Activated T-helper 2 cell treated with anti-CD3 and anti-CD28 coated beads, Interferon-gamma antibody, Interleukin-2, Interleukin-4, amounts not matched to agents 10 μg/mL and 5 μg/mL and 100 μg/mL, durations not matched to agents 14 hours and 24 hours and 36 hours (primary cell): ENCODE results near the gene GCGR. TPM values are rescaled to one million over a fixed set of nuclear protein-coding genes. Genes with fewer than 3 reads are reported as not detected.
A peak's percentile ranks its signal among the peaks of the same experiment; 100 is the strongest.
"Not testable (repeated sequence)": the region's sequence is repeated elsewhere in the genome, so short reads cannot be mapped to it uniquely, and the experiment has no call there.

Source experiments
- DNase-seq: peaks from one replicate; pipeline ENCODE4 v3.0.0; 2021; ENCODE audit warnings: low spot score
- H3K27ac Mint-ChIP-seq: one replicate; pipeline ENCODE4 v1.8.0; 2021; ENCODE audit warnings: mixed read lengths
- H3K27me3 Mint-ChIP-seq: one replicate; pipeline ENCODE4 v1.8.0; 2021; ENCODE audit warnings: low read depth, mixed read lengths
- H3K36me3 Mint-ChIP-seq: one replicate; pipeline ENCODE4 v1.8.0; 2021; ENCODE audit warnings: low read depth, mixed read lengths
- H3K4me1 Mint-ChIP-seq: one replicate; pipeline ENCODE4 v1.8.0; 2021; ENCODE audit warnings: low read depth, mixed read lengths
- H3K4me3 Mint-ChIP-seq: one replicate; pipeline ENCODE4 v1.8.0; 2021; ENCODE audit warnings: low read depth, mild to moderate bottlenecking, moderate library complexity, mixed read lengths
- H3K9me3 Mint-ChIP-seq: one replicate; pipeline ENCODE4 v1.8.0; 2021; ENCODE audit warnings: mixed read lengths
- intact Hi-C: fragments of 100-400 bp; cut with micrococcal nuclease; formaldehyde crosslinking; loops from one replicate; pipeline ENCODE4 v1.15.1; 2023
- total RNA-seq: library from RNA; stranded (reverse); gene quantifications from 2 replicates; pipeline ENCODE4 v1.2.3, GENCODE V29; 2022

Gene GCGR
- total RNA-seq, 1 donor from 2014 or later: not detected

- peak overlapping the region; percentile 90 for H3K4me3 Mint-ChIP-seq
- no peaks in the 10 kb centered on the region for H3K27me3 Mint-ChIP-seq
- no peaks in the 10 kb centered on the region for H3K9me3 Mint-ChIP-seq
- H3K27ac Mint-ChIP-seq: peak overlapping the region; percentile 90
- H3K4me1 Mint-ChIP-seq: peaks cover 17% of the 10 kb centered on the region
- no peaks in the 10 kb centered on the region for H3K36me3 Mint-ChIP-seq
- intact Hi-C loops: loop anchor here (5.0 kb wide), 1 partner anchor 40 kb away; the partner anchor contains the start of gene ARHGDIA
- peak; percentile 45 for DNase-seq
Observed at GRCh38 chr17:81831957-81832607, 28.1 kb downstream of the GCGR start.

- peaks cover 17% of the 10 kb centered on the region for H3K4me1 Mint-ChIP-seq
- intact Hi-C loops: loop anchor here (1.0 to 5.0 kb wide), 2 partner anchors 28 to 40 kb away; partner anchors contain the start of genes ARHGDIA and P4HB
Observed at GRCh38 chr17:81832608-81833159, 28.7 kb downstream of the GCGR start.

GRCh38 chr17:81833160-81833920 is 29.4 kb downstream of the GCGR start, which contains the start of gene MCRIP1:
Gene MCRIP1, minus strand, starts transcription at chr17:81833291. Its CDS starts 8,785 bp downstream, at chr17:81824506.
- Mint-ChIP-seq H3K36me3 (no peaks in the 10 kb centered on the region), H3K27me3 (no peaks in the 10 kb centered on the region), H3K4me1 (peaks cover 17% of the 10 kb centered on the region), H3K9me3 (no peaks in the 10 kb centered on the region), H3K27ac (peak within 1 kb of the TSS; percentile 90), H3K4me3 (peak within 1 kb of the TSS; percentile 90)
- DNase-seq: peak; percentile 94
- intact Hi-C loops: loop anchor here (1.0 to 5.0 kb wide), 2 partner anchors 27 to 39 kb away; partner anchors contain the start of genes ARHGDIA and P4HB

More at GRCh38 chr17:81832608-81833159, 28.7 kb downstream of the GCGR start:
- Mint-ChIP-seq H3K36me3 (no peaks in the 10 kb centered on the region), H3K27me3 (no peaks in the 10 kb centered on the region), H3K4me3 (peak overlapping the region; percentile 90), H3K9me3 (no peaks in the 10 kb centered on the region), H3K27ac (peak overlapping the region; percentile 90)
- DNase-seq: no peak

DNA sequence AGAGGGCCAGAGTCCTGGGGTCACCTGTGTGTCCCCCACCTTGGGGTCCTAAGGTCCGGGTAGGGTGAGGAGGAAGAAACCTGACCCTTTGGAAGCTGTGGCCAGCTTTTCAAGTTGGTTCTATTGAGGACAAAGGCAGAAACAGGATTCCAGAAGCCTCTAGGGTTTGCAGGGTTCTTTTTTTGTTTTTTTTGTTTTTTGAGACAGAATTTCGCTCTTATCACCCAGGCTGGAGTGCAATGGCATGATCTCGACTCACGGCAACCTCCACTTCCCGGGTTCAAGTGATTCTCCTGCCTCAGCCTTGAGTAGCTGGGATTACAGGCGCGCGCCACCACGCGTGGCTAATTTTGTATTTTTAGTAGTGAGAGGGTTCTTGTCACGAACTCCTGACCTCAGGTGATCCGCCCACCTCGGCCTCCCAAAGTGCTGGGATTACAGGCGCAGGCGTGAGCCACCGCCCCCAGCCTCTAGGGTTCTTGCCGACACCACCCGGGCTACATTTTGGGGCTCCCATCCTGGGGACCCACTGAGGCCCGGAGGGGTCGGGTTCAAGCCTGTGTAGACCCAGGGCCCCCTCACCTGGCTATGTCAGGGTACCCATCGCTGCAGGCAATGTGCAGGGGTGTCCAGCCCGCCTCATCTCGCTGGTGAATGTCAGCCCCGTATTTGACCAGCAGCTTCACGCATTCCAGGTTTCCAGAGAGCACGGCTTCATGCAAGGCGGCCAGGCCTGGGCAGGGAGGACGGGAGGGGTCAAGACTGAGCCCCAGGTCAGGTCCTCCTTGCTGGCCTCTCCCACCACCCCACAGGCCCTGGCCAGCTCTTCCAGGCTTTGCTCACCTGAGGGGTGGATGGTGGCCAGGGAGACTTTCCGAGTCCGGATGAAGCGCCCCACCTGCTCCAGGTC is 30.2 kb downstream of the GCGR start:
- H3K27ac Mint-ChIP-seq: peak overlapping the region; percentile 75
- peaks cover 17% of the 10 kb centered on the region for H3K4me1 Mint-ChIP-seq
- H3K9me3 Mint-ChIP-seq: no peaks in the 10 kb centered on the region
- no peaks in the 10 kb centered on the region for H3K27me3 Mint-ChIP-seq
- no peaks in the 10 kb centered on the region for H3K36me3 Mint-ChIP-seq
- intact Hi-C loops: loop anchor here (1.0 to 5.0 kb wide), 2 partner anchors 26 to 38 kb away; partner anchors contain the start of genes ARHGDIA and P4HB
- peak overlapping the region; percentile 83 for H3K4me3 Mint-ChIP-seq
- no peak for DNase-seq

DNA sequence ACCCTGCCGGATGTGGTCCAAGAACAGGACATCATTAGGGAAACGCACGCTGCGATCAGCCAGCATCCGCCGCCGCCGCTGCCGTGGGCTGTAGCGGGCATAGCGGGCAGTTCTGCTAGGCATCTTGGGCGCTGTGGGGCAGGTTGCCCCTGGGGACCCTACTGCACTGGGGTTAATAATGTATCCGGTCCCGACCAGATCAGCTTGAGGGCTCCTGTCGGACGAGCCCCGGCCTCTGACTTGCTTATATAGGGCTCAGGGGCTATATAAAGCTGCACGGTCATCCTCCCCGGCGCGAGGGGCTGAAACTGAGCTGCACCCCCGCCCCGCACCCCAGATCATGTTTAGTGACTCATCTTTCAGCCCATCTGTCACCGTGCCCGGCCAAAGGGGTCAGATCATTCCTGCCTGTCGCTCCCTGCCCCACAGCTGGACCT is 30.9 kb downstream of the GCGR start, which contains the start of gene PPP1R27:
Gene PPP1R27 (minus strand): TSS at position 220 of the 437 bp plus-strand sequence. CDS start 97 bp downstream, at position 123.
- intact Hi-C loops: loop anchor here (5.0 kb wide), 1 partner anchor 37 kb away; the partner anchor contains the start of gene ARHGDIA

GRCh38 chr17:81837641-81838040 is 33.7 kb downstream of the GCGR start:
- no peaks in the 10 kb centered on the region for H3K36me3 Mint-ChIP-seq
- H3K4me1 Mint-ChIP-seq: peaks cover 3% of the 10 kb centered on the region
- H3K9me3 Mint-ChIP-seq: no peaks in the 10 kb centered on the region
- no peak overlapping the region for H3K27ac Mint-ChIP-seq
- H3K27me3 Mint-ChIP-seq: no peaks in the 10 kb centered on the region
- DNase-seq: no peak
- intact Hi-C loops: no loop called here
- H3K4me3 Mint-ChIP-seq: no peak overlapping the region

More for the DNA sequence above, 30.9 kb downstream of the GCGR start, which contains the start of gene PPP1R27:
- H3K27me3 Mint-ChIP-seq: no peaks in the 10 kb centered on the region
- H3K36me3 Mint-ChIP-seq: no peaks in the 10 kb centered on the region
- H3K4me3 Mint-ChIP-seq: peak within 1 kb of the TSS; percentile 83
- H3K4me1 Mint-ChIP-seq: peaks cover 17% of the 10 kb centered on the region
- peak within 1 kb of the TSS; percentile 75 for H3K27ac Mint-ChIP-seq
- no peak for DNase-seq
- no peaks in the 10 kb centered on the region for H3K9me3 Mint-ChIP-seq

DNA sequence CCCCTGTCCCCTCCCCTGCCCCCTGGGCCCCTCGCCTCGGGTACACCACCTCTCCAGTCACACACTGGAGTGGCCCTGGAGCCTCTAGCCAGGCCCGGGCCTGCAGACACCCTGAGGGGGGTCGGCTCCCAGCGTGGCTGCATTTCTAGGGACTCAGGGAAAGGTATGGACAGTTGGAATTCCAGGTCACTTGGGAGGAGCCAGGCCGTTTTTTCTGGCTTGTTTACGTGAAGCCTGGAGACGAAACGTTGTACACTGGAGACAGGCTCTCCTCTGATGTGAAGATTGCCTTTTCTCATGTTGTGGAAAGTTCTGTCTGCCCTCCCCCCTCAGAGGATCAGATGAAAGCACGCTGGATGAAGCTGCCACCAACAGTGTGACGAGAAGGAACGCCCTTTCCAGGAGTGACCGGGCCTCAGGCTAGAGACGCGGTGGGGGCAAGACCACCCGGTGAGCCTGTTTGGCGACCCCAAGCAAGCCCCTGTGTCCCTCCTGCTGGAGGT is 34.9 kb downstream of the GCGR start:
- intact Hi-C loops: no loop called here
- no peaks in the 10 kb centered on the region for H3K27me3 Mint-ChIP-seq
- peaks cover 6% of the 10 kb centered on the region for H3K36me3 Mint-ChIP-seq
- no peak for DNase-seq
- no peak overlapping the region for H3K27ac Mint-ChIP-seq
- no peak overlapping the region for H3K4me3 Mint-ChIP-seq
- no peaks in the 10 kb centered on the region for H3K9me3 Mint-ChIP-seq
- H3K4me1 Mint-ChIP-seq: peaks cover under 1% of the 10 kb centered on the region

GRCh38 chr17:81839301-81839700 is 35.4 kb downstream of the GCGR start:
- Mint-ChIP-seq H3K36me3 (peaks cover 11% of the 10 kb centered on the region), H3K4me1 (no peaks in the 10 kb centered on the region), H3K9me3 (no peaks in the 10 kb centered on the region), H3K27me3 (no peaks in the 10 kb centered on the region), H3K4me3 (no peak overlapping the region), H3K27ac (no peak overlapping the region)
- intact Hi-C loops: no loop called here
- DNase-seq: no peak

DNA sequence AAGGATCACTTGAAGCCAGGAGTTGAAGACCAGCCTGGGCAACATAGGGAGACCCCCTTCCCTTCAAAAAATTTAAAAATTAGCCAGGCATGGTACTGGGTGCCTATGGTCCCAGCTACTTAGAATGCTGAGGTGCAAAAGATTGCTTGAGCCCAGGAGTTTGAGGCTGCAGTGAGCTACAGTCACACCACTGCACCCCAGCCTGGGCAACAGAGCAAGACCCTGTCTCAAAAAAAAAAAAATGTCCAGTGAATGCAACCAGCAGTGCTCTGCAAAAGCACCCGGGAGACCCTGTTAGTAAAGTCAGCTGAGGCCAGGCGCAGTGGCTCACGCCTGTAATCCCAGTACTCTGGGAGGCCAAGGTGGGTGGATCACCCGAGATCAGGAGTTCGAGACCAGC is 36.1 kb downstream of the GCGR start:
- intact Hi-C loops: not testable (repeated sequence)

DNA sequence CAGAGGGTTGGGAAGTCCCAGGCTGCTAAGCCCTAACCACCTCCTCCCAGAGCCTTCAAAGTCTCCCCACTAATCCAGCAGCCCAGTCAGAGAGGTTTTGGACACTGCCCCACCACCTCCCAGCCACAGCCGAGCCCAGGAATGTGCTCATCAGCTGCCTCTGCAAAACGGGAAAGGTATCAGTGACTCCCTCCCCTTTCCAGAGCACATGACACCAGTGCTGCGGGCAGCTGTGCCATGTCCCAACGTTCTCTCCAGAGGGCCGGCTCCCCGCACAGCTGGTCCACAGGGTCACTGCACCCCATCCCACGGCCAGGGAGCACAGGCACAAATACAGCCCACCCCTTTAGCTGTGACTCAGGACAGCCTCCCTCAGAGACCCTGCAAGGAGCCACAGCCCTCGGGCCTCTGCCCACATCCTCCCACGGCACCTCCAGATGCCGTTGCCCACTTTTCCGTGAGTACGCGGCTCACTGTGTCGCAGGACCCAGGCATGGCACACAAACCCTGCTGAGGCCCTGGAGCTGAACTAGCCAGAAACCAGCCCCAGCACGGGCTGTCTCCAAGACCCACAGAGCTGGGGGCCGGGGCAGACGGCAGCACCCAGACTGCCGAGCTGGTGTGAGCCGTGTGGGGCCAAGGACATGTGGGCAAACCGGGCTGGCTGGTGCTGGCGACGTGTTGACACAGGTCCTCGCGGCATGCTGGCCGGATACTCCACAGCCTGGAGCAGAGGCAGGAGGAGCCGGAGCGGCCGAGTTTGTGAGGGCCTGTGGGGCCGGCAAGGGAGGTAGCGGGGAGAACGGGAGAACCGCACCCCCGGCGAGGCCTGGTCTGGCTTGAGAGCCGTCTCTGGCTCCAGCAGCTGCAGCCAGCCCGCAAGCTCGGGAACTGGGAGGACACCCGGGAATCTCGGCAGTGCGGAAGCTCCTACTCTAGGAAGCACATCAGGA is 37.2 kb downstream of the GCGR start:
- no peaks in the 10 kb centered on the region for H3K9me3 Mint-ChIP-seq
- no peak for DNase-seq
- no peak overlapping the region for H3K27ac Mint-ChIP-seq
- intact Hi-C loops: no loop called here
- no peak overlapping the region for H3K4me3 Mint-ChIP-seq
- no peaks in the 10 kb centered on the region for H3K4me1 Mint-ChIP-seq
- no peaks in the 10 kb centered on the region for H3K27me3 Mint-ChIP-seq
- peaks cover 25% of the 10 kb centered on the region for H3K36me3 Mint-ChIP-seq

More for the DNA sequence above, 36.1 kb downstream of the GCGR start:
- H3K4me3 Mint-ChIP-seq, H3K27me3 Mint-ChIP-seq, H3K4me1 Mint-ChIP-seq, DNase-seq, H3K9me3 Mint-ChIP-seq, H3K27ac Mint-ChIP-seq: not testable (repeated sequence)
- H3K36me3 Mint-ChIP-seq: peaks cover 18% of the 10 kb centered on the region

DNA sequence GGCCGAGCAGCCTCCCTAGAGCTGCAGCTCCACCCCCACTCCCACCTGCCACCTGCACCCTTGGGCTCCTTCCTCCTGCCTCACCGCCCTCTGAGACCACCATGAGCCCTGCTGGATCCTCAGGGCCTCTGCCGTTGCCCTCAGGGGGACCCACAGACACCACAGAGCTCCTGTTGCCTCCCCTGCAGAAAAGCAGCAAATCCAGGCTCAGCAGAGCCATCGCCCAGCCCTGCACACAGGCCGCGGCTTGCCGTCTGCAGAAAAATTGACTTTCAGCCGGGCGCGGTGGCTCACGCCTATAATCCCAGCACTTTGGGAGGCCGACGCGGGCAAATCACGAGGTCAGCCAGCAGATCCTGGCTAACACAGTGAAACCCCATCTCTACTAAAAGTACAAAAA is 37.9 kb downstream of the GCGR start:
- no peaks in the 10 kb centered on the region for H3K4me1 Mint-ChIP-seq
- peaks cover 32% of the 10 kb centered on the region for H3K36me3 Mint-ChIP-seq
- H3K27ac Mint-ChIP-seq: no peak overlapping the region
- H3K4me3 Mint-ChIP-seq: no peak overlapping the region
- DNase-seq: no peak
- no peaks in the 10 kb centered on the region for H3K9me3 Mint-ChIP-seq
- intact Hi-C loops: no loop called here
- H3K27me3 Mint-ChIP-seq: no peaks in the 10 kb centered on the region
